Stimulated activated CD4-positive, alpha-beta T cell treated with anti-CD3 and anti-CD28 coated beads, Interleukin-15, amount 100 ng/mL, for 1 hour (primary cell): Measurements from ENCODE around the gene TTLL6.

ENCODE experiments used
- DNase-seq, 2 donors: peaks; one replicate each; pipeline ENCODE4 v3.0.0-alpha.2; 2020; ENCODE audit warnings: low read depth in 1 of 2, low spot score in 1 of 2

TTLL6 gene

DNA sequence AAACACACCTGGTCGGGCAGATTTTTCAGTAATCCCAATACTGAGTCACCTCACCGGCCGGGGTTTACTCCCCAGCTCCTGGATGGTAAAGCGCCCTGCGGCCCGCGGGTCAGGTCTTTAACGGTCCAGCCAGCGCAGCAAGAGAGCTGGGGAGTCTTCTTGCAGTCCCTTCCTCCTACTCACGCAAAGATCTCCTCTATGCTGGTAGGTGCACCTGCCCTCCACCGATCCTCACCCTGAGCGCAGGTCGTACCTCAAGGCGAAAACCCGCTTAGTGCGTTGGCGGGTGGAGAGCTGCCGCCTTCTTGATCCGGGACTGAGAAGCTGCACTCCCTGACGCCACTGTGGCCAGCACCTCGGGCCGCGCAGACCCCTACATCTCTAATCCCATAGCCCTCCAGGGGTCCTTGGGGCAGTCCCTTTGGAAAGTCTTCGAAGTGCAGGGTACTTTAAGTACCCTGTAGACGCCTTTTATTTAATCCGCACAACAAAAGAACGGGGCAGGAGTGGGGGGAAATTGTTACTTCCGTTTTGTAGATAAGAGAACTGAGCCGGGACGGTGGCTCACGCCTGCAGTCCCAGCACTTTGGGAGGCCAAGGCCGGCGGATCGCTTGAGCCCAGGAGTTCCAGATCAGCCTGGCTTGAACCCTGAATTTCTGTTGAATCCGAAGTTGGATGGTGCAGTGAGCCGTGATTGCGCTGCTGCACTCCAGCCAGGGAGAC lies 78.1 kb downstream of the TTLL6 start:
- DNase-seq = no peak

DNA sequence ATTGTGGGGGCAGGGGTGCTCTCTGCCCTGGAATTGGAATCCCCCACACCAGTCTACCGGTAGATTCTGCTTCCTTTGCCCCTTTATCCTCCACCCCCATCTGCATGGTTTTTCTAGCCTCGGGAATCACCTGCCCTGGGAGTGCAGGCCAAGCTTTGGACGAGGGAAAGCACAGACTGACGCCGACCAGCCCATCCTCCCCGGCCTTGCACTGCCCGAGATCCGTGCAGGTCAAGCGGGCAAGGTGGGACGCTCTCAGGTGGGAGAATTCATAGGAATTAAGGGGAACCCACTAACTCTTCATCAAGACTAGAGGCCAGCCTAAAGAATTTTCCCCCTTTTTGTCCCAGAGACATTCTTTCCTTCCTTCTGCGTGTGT lies 78.6 kb downstream of the TTLL6 start:
- no peak for DNase-seq

DNA sequence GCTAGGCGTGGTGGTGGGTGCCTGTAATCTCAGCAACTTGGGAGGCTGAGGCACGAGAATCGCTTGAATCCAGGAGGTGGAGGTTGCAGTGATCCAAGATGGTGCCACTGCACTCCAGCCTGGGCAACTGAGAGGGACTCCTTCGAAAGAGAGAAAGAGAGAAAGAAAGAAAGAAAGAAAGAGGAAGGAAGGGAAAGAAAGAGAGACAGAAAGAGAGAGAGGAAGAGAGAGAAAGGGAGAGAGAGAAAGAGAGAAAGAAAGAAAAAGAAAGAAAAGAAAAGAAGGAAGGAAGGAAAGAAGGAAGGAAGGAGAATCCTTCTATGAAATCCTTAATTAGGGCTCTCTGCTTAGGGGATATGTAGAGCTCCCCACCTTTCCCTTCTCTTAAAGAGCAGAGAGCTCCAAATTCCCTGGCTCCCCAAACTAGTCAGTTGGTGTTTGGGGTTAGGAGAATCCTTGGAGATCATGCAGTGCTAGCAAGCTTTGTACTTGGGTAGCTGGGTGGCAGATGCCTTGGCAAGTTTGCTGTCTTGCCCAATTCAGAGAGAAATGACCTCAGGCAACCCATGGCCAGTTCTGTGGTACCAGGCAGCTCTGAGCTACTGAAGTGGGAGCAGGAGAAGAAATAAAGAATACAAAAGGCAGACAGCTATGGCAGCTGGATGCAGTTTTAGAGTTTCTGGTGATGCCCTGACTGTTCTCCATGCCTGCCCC lies 79.5 kb downstream of the TTLL6 start:
- DNase-seq = no peak

DNA sequence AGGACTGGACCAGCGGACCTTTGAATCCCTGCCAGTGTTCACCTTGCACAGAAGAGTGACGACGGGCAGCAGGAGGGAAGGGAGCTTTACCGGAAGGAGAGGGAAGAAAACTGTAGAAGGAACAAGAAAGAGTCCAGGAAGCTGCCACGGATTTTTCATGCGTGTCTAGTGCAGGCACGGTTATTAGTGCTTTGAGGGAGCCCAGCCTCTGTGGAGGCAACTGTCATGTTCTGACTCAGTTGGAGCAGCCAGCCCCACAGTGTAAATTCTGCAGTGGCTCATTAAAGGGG lies 82.0 kb downstream of the TTLL6 start:
- DNase-seq = no peak

DNA sequence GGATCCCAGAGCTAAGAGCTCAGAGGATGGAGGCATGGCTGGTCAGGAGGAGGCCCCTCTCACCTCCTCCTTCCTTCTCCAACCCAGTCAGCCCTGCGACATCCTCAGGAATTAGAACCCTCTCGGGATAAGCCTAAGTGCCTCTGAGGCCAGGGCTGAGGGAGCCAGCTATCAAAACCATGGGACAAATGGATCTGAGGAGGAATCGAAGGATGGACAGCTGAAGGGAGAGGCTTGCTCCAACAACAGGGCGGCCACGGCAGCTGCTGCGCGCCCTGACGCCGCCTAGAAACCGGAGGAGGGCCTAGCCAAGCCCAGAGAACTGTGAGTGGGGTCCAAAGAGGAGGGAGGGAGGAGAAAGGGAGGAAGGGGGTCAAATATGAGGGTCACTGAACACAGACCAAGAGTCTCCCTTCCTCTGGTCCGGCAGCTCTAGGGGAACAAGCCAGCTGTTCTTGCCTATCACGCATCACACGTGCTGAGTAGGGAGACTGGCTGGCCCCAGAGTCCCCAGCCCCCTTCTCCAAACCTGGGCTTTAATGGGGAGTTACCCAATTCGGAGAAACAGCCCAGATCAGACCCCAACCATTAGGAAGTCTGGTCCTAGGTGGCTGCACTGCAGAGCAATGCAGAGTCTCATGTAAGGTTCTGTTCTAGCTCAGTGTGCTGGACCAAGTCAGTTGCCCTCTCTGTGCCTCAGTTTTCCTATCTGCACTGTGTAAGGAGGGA lies 82.5 kb downstream of the TTLL6 start:
- DNase-seq = no peak

DNA sequence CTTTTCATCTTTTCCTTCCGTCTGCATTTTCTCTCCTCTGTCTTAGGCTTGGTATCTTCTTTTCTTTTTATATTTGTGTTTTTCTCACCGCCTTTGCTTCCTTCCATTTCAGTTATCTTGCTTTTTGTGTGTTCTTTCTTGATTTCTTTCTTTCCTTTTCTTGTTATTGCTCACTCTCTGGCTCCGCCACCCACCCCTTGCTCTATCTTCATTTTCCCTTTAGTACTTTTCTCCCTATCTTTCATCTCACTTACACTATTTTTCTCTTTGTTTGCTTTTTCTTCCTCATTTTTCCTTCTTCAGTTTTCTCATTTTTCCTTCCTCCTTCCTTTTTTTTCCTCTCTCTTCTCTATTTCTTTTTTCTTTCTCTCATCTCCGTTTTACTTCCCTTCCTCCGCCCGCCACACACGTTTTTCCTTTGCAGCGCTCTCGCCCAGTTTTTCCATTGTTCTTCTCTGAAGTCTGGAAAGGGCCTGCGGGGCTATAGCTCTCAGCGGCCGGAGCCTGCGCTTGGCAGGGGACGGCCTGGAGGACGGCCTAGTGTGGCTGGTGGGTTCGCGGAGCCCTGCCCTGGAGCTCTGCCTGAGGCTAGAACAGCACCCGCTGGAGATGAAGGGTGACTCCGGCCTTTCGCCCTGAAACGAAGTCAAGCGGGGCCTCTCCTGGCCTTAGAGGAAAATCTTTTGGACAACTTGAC lies 83.2 kb downstream of the TTLL6 start:
- no peak for DNase-seq

DNA sequence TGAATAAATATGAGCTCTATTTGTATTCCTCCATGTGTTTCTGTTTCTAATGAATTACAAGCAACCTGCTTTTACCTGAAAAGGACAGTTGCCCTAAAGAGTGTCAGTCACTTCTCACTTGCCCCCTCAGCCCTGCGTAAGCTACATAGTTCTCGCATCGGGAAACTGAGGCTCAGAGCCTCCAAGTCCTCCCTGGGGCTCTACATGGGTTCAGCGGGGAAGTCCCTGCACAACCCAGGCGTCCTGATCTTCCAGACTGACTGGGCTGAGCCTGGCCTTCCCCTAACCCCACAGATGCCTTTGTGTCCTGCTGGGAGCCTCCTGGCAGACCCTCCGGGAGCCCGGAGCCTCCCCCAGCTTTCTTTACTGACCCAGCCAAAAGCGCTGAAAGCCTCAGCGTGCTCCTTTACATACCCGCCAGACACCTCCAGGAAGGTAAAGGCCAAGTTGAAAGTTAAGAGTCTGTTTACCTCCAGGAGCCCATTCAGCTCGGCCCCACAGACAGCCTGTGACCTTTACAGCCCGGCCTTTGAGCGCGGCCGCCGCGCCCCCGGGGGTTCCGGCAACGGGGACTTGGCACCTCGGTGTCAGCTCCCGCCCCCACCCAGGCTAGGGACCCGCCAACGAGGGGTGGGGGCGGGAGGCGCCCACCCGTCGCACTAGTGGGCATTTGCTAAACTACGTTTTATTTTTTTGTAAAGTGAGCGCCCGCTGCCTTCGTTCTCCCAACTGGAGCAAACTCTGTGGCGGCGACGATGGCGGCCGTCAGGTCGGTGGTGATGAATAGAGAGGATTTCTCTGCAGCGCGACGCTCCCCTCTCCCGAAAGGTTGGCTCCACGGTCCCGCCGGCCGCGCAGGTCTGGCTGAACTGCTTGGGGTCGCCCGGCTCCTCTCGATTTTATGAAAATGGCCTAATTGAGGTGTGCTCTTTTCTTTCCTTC lies 84.1 kb downstream of the TTLL6 start:
- DNase-seq = no peak

DNA sequence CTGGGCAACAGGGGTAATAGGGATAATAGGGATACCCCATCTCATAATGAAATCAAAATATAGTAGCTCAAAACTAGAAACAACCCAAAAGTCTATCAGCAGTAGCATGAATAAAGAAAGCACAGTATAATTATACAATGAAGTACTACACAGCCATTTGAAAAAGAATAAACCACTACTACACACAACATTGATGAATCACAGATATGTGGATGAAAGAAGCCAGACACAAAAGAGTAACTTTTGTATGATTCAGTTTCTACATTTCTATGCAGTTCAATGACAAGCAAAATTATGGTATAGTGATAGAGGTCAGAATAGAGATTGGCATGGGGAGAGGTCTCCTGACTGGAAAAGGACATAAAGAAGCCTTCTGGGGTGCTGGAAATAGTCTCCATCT lies 85.7 kb downstream of the TTLL6 start:
- DNase-seq = no peak

DNA sequence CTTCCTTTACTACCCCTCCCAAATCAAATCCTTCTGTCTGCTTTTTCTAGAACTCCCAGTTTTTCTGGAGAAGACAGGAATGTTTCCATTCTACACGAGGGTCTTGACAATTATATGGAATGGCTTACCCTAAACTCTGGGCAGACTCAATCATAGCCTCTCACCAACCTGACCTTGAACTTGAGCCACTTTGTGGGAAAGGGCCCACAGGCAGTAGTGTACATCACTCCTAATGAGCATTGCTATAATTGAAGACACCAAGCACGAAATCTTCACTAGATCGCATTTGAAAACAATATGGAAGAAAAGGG lies 86.8 kb downstream of the TTLL6 start:
- DNase-seq = no peak

DNA sequence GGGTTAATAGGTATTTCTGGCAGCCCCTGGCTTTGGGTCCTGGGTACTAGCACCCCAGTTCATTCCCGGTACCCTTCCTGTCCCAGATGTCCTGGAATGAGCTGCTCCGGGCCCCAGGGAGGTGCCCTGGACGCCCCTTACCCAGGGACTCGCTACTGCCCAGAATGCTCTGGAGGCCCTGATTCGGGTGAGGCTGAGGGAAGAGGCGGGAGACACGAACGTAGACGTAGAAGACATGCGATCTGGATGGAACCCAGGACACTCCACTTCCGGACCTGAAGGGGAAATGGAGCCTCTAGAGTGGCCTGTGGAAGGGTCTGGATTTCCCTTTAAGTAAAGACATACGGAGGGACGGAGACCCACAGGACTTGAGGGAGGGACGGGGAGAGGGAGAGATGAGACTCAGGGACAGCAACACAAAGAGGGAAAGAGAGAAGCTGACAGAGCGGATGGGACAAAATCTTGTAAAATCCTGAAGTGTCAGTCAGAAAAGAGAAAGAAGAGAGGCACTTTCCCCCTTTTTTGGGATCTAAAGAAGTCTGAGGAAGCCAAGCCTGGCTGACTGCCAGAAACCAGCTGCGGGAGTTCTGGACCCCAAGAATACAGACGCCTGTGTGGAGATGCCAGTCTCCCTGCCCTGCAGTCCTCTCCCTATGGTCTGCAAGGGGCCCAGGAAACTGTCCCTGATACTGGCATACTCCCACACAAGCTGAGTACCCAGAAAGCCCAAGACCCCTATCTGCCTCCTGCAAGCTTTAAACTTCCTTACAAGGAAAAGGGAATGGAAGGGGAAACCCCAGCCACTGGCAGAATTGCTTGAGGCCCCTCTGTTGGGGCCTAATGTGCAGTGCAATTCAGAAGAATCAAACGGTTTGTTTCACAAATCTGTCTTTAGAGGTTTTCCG lies 87.4 kb downstream of the TTLL6 start:
- DNase-seq = no peak

DNA sequence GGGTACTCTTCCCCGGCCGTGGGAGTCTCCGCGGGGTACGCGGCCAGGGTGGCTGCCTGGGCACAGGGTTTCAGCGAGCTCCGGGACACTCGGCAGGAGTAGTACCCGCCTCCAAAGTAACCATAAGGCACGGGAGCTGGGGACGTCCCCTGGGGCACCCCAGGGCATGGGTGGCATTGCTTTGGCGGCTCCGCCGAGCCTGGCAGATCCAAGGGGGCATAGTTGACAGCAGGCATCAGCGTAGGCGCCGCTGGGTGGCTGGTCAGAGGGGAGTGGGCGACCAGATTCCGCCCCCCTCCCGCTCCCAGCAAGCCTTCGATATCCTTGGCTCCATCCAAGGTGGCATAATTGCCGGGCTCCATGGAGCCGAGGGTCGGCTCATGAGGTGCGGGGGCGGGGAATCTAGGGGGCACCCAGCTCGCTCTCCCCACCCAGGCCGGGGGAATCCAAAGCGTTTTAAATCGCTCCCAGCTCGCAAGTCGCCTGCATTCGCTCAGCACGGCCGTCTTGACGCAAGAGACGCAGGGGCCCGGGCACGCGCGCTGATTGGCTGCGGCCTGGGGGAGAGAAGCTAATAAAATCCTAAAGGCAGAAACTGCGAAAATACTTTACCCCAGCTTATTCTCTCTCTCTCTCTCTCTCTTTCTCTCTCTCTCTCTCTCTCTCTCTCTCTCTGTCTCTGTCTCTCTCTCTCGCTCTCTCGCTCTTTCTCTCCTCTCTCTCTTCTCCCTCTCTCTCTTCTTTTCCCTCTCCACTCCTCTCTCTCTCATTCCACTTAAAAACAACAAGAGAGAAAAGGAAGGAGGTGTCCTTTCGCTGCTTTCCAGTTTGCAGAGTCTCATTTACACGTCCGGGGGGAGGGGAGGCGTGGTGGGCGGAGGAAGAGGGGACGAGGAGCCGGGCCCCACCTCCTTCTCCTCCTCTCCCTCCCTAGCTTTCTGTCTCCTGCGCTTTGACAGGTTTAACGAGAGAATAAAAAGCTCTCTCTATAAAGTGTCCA lies 88.5 kb downstream of the TTLL6 start, which contains the start of gene HOXB13:
HOXB13 (minus strand) TSS at position 519 of the 1,000 bp plus-strand sequence; CDS start at position 362, 157 bp downstream.
- no peak for DNase-seq

DNA sequence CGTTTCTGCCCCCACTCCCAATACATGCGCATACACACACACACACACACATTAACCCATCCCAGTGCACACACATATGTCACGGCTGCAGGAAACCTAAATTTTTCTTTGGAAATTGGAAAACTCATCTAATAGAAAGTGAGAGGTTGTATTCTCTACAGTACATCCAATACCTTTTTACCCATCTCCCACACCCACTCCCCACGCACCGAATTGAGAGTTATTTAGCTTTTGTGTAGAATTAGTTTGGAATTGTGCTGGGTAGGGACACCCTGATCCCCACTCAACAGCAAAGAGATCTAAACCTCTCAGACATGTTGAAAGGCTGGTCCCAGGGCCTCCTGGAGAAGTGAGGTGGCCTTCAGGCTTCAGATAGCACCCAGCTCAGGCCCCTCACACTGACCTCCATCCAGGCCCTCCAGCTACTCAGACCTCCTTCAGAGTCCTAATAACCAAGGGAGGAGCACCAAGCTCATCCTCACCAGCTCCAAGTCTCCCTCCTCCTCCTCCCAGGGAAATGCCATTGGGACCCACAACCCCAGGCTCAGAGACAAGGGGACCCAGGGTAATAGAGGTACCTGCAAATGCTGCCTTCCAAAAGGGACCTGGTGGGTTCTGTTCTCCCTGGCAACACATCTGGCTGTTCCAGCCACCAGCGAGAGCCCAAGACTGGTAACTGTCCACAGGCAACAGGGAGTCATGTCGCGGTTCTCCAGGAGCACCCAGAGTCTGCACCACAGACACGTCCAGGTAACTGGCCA lies 89.4 kb downstream of the TTLL6 start:
- DNase-seq = no peak

DNA sequence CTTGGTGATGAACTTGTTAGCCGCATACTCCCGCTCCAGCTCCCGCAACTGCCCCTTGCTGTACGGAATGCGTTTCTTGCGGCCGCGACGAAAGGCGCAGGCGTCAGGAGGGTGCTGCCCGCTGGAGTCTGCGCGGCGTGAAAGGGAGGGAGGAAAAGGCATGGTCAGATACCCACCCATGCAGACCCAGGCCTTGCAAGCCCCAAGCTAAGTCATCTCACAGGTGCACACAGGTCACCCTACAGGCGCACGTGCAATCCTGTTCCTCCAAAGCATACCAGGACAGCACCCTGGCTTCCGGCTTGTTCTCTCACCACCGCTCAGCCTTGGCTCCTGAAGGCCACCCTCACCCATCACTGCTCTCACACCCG lies 90.1 kb downstream of the TTLL6 start:
- no peak for DNase-seq

DNA sequence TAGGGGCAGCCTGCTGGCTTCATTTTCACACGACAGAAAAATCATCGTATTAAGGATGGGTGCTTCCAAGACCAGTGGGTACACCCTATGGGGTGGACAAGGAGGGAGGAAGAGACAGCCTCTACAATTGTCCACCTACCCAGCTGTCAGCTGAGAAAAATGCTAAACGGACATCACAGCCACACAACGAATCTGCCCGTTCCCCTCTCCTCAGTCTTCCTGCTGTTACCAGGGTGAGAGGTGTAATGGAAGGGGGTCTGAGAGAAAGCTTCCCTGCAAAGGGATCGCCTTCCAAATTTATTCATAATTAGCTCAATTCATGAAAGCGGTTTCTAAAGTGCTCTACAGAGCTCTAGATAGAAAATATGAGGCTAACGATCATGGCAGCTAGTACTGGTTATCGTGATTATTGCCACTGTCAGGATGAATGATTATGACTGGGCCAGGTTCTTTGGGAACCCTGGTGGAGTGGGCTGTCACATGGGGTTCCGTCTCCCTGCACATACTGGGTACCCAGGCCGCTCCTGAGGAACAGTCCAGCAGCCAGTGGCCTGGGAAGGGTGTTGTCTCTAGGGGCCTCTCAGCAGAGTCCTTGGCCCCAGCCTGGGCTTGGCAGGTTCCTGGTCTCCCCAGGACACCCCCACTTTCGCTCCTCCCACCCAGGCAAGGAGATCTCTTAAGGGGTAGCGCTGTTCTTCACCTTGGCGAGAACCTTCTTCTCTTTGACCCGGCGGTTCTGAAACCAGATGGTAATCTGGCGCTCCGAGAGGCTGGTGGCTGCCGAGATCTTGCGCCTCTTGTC lies 90.7 kb downstream of the TTLL6 start:
- no peak for DNase-seq

DNA sequence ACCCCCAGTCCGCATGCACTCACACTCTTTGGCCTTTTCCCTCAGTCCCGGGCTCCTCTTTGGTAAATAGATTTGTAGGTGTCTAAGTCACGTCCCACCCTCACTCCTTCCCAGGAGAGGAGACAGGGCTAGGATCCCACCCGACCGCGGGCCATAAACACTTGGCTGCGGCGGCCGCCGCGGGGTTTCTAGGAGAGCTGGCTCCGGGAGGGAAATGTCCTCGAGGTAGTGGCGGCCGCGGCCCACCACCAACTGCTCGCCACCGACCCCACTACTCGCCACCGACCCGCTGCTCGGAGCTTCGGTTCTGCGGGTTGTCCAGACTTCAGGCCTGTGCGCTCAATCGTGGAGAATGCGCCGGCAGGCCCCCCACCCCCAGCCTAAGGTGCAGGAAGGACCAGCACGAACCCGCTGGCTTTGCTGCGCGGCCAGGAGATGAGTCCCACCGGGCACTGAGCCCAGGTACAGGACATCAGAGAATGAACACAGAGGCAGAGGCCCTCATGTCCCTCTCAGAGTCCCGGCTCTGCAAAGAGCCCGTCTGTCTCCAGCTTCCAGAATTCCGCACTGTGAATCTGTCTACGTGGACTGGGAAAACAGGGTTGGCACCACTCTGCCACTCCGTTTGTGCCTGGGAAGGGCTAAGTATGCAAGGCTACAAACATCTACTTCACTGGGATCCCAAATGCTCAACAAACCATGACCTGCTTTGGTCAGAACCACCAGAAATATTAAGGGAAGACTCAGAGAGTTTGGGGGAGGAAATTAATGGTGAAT lies 91.6 kb downstream of the TTLL6 start:
- DNase-seq = no peak

DNA sequence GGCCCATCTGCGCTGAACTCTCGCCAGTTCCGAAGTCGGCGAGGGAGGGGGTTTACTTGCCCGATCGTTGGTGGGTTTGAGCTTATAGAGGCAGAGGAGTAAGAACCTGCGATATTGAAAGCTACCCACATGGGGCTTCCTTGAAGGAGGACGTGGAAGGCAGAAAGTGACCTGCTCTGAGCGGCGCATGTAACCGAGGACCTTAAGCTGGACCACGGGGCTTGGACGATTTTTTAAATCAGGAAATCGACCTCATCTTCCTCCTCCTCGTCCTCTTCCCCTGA lies 92.1 kb downstream of the TTLL6 start:
- no peak for DNase-seq
